Mammary epithelial cell (primary cell): ENCODE data around the gene RAC2.

Experiments used
- CTCF ChIP-seq, 2 donors: IDR thresholded peaks in 1 of 2; conservative IDR thresholded peaks in 1 of 2; 2 replicates each; pipeline ENCODE4 v1.5.1; 2011 to 2012; ENCODE audit warnings: inconsistent platforms in 2 of 2, low read length in 2 of 2, mild to moderate bottlenecking in 2 of 2, control low read depth in 1 of 2, low read depth in 1 of 2; ENCODE audit not compliant: insufficient read depth in 1 of 2; ENCODE audit errors: extremely low read depth in 1 of 2
- EZH2 ChIP-seq: IDR thresholded peaks from 2 replicates; pipeline ENCODE4 v1.6.1; 2012; ENCODE audit warnings: low read length, inconsistent platforms, borderline replicate concordance

GRCh38 chr22:37249986-37250385 lies 5.9 kb upstream of the RAC2 start:
- no peak for TF ChIP-seq CTCF (conservative IDR thresholded peaks at IDR 0.05 in 1 of 2, IDR thresholded peaks at IDR 0.05 in 1 of 2; ENCODE audit: extremely low read depth in 1 of 2, insufficient read depth in 1 of 2, low read depth in 1 of 2, low read length in 2 of 2)
- TF ChIP-seq EZH2, result no peak
